Uterine smooth muscle cell (primary cell): ENCODE measurements around the gene DDX18. TPM values are rescaled to one million over a fixed set of nuclear protein-coding genes. Genes with fewer than 3 reads are reported as not detected.

Experiments used
- total RNA-seq: library from RNA; depleted of rRNA; stranded (reverse); fragments of >200 nt; gene quantifications from 2 replicates; pipeline ENCODE4 v1.2.3, GENCODE V29; 2014

DDX18 gene
- 57.7 and 78.0 TPM in 2 replicates for total RNA-seq

DNA sequence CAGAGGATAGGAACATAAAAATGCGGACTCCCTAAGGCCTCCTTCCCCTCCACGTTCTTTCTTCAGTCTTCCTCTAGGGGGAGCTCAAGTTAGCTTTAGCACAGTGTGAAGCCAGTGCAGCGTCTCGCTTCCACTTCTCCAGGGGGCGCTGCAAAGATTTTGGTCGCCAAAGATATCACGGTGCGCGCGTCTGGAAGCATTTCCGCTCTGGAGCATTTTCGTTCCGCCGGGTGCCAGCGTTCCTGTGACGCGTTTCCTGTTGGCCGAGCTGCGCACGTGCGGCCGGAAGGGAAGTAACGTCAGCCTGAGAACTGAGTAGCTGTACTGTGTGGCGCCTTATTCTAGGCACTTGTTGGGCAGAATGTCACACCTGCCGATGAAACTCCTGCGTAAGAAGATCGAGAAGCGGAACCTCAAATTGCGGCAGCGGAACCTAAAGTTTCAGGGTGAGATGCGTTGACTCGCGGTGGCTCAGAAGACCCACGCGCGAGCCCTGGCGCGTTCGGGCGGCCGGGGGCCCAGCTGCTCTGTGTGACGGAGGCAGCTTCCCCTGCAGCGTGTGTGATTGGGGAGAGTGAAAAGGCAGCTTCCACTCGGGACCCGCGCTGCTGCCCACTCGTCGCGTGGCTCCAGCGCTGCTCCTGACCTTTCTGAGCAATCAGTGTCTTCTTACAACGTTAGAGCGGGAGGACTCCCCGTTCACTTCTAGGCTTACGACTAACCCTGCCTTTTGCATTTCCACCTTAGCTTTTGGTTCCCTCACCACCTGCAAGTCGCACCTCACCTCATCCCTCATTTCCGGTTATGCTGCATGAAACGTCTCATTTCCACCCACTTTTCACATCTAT, at the start of gene DDX18:
Gene DDX18 (plus strand): TSS at position 275 of the 848 bp plus-strand sequence. CDS start 87 bp downstream, at position 362.

Other genes starting within 250 kb of the DDX18 start
- gene CCDC93, start 199.4 kb downstream of the DDX18 start, total RNA-seq = 30.9 and 39.7 TPM in 2 replicates